ENCODE data around the gene TENM3.

The TENM3 gene

GRCh38 chr4:182574706-182575105 is 331.5 kb downstream of the TENM3 start:
- no peak overlapping the region for H3K4me3 ChIP-seq (ENCODE audit: low read depth, low read length)
- TF ChIP-seq, protein P1, sequence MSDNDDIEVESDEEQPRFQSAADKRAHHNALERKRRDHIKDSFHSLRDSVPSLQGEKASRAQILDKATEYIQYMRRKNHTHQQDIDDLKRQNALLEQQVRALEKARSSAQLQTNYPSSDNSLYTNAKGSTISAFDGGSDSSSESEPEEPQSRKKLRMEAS (IDR thresholded peaks at IDR 0.05; ENCODE audit: low read depth, low read length): no peak
- TF ChIP-seq CTCF (IDR thresholded peaks at IDR 0.05; ENCODE audit: low read depth, low read length) (no peak), MYC (IDR thresholded peaks at IDR 0.05; ENCODE audit: low read depth, low read length) (no peak), POLR2A (IDR thresholded peaks at IDR 0.05; ENCODE audit: extremely low read depth, insufficient read length) (no peak)
- no peak for DNase-seq (ENCODE audit: low read depth)

GRCh38 chr4:182575225-182575624 is 332.0 kb downstream of the TENM3 start:
- DNase-seq (ENCODE audit: low read depth): no peak
- TF ChIP-seq CTCF (IDR thresholded peaks at IDR 0.05; ENCODE audit: low read depth, low read length): no peak
- TF ChIP-seq, protein P1 (IDR thresholded peaks at IDR 0.05; ENCODE audit: low read depth, low read length): no peak
- H3K4me3 ChIP-seq (ENCODE audit: low read depth, low read length): no peak overlapping the region

DNA sequence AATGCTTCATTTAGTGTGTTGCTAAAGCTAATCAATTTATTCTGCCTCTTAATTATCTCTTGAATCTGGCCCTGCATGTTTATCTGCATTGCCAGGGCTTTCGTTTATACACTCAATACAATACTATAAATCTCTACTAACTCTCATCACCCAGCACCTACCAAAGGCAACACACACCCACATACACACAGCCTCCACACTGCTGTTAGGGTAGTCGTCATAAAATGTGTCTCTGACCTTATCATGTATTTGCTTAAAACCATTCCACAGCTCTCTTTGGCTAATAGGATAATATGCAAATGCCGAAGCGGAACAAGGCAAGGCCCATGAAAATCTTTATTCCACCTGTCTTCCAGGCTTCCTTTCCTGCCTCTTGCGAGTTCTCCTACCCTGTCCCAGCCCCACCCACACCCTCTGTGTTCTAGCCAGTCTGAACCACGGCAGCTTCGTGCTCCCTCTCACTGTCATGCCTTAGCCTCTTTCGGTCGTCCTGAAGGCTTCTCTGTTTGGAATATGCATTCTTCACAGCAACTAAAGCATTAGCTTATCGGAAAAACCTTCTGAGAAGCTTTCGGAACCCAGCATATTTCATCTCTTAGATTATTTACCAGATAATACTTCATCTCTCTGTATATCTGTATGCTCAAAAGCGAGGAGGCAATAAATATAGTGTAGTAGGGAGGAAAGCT is 333.5 kb downstream of the TENM3 start:
- TF ChIP-seq POLR2A (IDR thresholded peaks at IDR 0.05; ENCODE audit: extremely low read depth, insufficient read length) (no peak), MYC (IDR thresholded peaks at IDR 0.05; ENCODE audit: low read depth, low read length) (no peak), CTCF (IDR thresholded peaks at IDR 0.05; ENCODE audit: low read depth, low read length) (no peak)
- TF ChIP-seq, protein P1 (IDR thresholded peaks at IDR 0.05; ENCODE audit: low read depth, low read length): no peak
- DNase-seq (ENCODE audit: low read depth): no peak
- H3K4me3 ChIP-seq (ENCODE audit: low read depth, low read length): no peak overlapping the region

- H3K4me3 ChIP-seq (ENCODE audit: low read depth, low read length): no peak overlapping the region
- TF ChIP-seq MYC (IDR thresholded peaks at IDR 0.05; ENCODE audit: low read depth, low read length) (no peak), POLR2A (IDR thresholded peaks at IDR 0.05; ENCODE audit: extremely low read depth, insufficient read length) (no peak), CTCF (IDR thresholded peaks at IDR 0.05; ENCODE audit: low read depth, low read length) (no peak)
- TF ChIP-seq, protein P1 (IDR thresholded peaks at IDR 0.05; ENCODE audit: low read depth, low read length): no peak
- DNase-seq (ENCODE audit: low read depth): no peak
Measured at GRCh38 chr4:182577411-182577810, 334.2 kb downstream of the TENM3 start.

GRCh38 chr4:182578402-182578801 is 335.2 kb downstream of the TENM3 start:
- TF ChIP-seq POLR2A (IDR thresholded peaks at IDR 0.05; ENCODE audit: extremely low read depth, insufficient read length) (no peak), MYC (IDR thresholded peaks at IDR 0.05; ENCODE audit: low read depth, low read length) (no peak), CTCF (IDR thresholded peaks at IDR 0.05; ENCODE audit: low read depth, low read length) (no peak)
- TF ChIP-seq, protein P1 (IDR thresholded peaks at IDR 0.05; ENCODE audit: low read depth, low read length): no peak
- DNase-seq (ENCODE audit: low read depth): no peak
- no peak overlapping the region for H3K4me3 ChIP-seq (ENCODE audit: low read depth, low read length)
